GM12878 (cell line): ENCODE measurements around the gene INTS6. TPM values are rescaled to one million over a fixed set of nuclear protein-coding genes. Genes with fewer than 3 reads are reported as not detected.

Experiments
- ATAC-seq: fragments of 200-7000 bp; cut with Tn5 transposase; 3 replicates; pipeline ENCODE4 v1.9.1; 2020; ENCODE audit warnings: mild to moderate bottlenecking, moderate library complexity
- BruUV-seq: library from RNA; stranded (reverse); fragments of 400-500 nt; replicated peaks from 2 replicates; lab custom pipeline; 2021; lab: Mats Ljungman, UMichigan
- CTCF ChIA-PET: fragments of 300-600 bp; sonication (Branson Sonifier 250); formaldehyde crosslinking; extraction: SDS; loops from one replicate; lab custom pipeline; 2021; ENCODE audit warnings: inconsistent platforms; lab: Yijun Ruan, JAX
- POLR2A ChIA-PET: fragments of 350-600 bp; formaldehyde crosslinking; extraction: SDS; loops from one replicate; lab custom pipeline; 2021; ENCODE audit warnings: inconsistent platforms; lab: Charles Lee
- RAD21 ChIA-PET: fragments of 300-600 bp; sonication (Branson Sonifier 250); formaldehyde crosslinking; loops from one replicate; lab custom pipeline; 2023; ENCODE audit warnings: antibody characterized with exemption; ENCODE audit not compliant: unreplicated experiment; lab: Charles Lee
- SMC1A ChIA-PET: fragments of 300-600 bp; sonication (Branson Sonifier 250); formaldehyde crosslinking; loops from one replicate; lab custom pipeline; 2023; ENCODE audit not compliant: unreplicated experiment, uncharacterized antibody; lab: Charles Lee
- DNase-seq: peaks from one replicate; pipeline ENCODE4 v3.0.0-alpha.2; 2011; ENCODE audit warnings: low read depth, low spot score
- FAIRE-seq: peaks from 3 replicates; lab custom pipeline; 2011; peaks lifted over from hg19 to GRCh38; lab: Jason Lieb, UNC
- H2AFZ ChIP-seq: 2 replicates; pipeline ENCODE4 v1.6.0; 2011; ENCODE audit warnings: low read depth, low read length, control low read depth; ENCODE audit not compliant: control insufficient read depth
- H3K27ac ChIP-seq: 2 replicates; pipeline ENCODE4 v1.5.1; 2011; ENCODE audit warnings: control low read depth; ENCODE audit not compliant: control insufficient read depth, insufficient read depth
- H3K27me3 ChIP-seq, 2 experiments: replicated peaks in 1 of 2; 2 replicates each; pipeline versions ENCODE4 v1.6.0 to v1.6.1; 2011; ENCODE audit warnings: low read length in 1 of 2; ENCODE audit not compliant: control insufficient read depth in 2 of 2, insufficient read depth in 2 of 2
- H3K36me3 ChIP-seq, 2 experiments: 2 replicates each; pipeline ENCODE4 v1.5.1; 2011; ENCODE audit warnings: low read length in 1 of 2; ENCODE audit not compliant: control insufficient read depth in 2 of 2, insufficient read depth in 2 of 2
- H3K4me1 ChIP-seq: 2 replicates; pipeline ENCODE4 v1.6.1; 2011; ENCODE audit warnings: mild to moderate bottlenecking, low read length, moderate library complexity, mixed read lengths; ENCODE audit not compliant: control insufficient read depth, insufficient read depth
- H3K4me2 ChIP-seq: 2 replicates; pipeline ENCODE4 v1.6.0; 2011; ENCODE audit warnings: control low read depth; ENCODE audit not compliant: control insufficient read depth, insufficient read depth
- H3K4me3 ChIP-seq: fragments of 200-600 bp; sonication (generic); 2 replicates; pipeline ENCODE4 v1.5.1; 2016
- H3K79me2 ChIP-seq: 2 replicates; pipeline ENCODE4 v1.6.0; 2011; ENCODE audit warnings: low read length; ENCODE audit not compliant: control insufficient read depth, insufficient read depth
- H3K9ac ChIP-seq: 2 replicates; pipeline ENCODE4 v1.8.0; 2011; ENCODE audit warnings: low read length, control low read depth, mixed read lengths; ENCODE audit not compliant: control insufficient read depth, insufficient read depth
- H3K9me3 ChIP-seq: replicated peaks from 3 replicates; pipeline ENCODE4 v1.5.1; 2011; ENCODE audit warnings: mild to moderate bottlenecking, low read length; ENCODE audit not compliant: control insufficient read depth, insufficient read depth
- H4K20me1 ChIP-seq: 2 replicates; pipeline ENCODE4 v1.6.0; 2011; ENCODE audit not compliant: control insufficient read depth, insufficient read depth
- BMI1 ChIP-seq: fragments of 450-650 bp; IDR thresholded peaks from 2 replicates; pipeline ENCODE4 v1.6.1; 2016; ENCODE audit warnings: mild to moderate bottlenecking, moderate library complexity, borderline replicate concordance
- CBX3 ChIP-seq: fragments of 200-600 bp; sonication (generic); IDR thresholded peaks from 2 replicates; pipeline ENCODE4 v1.6.1; 2016; ENCODE audit warnings: low read depth, borderline replicate concordance
- EED ChIP-seq: sonication (generic); IDR thresholded peaks from 2 replicates; pipeline ENCODE4 v1.6.1; 2016; ENCODE audit warnings: antibody characterized with exemption, low read depth
- LARP7 ChIP-seq: fragments of 450-650 bp; IDR thresholded peaks from 2 replicates; pipeline ENCODE4 v1.6.1; 2017; ENCODE audit warnings: mild to moderate bottlenecking
- MAX ChIP-seq: IDR thresholded peaks from 2 replicates; pipeline ENCODE4 v1.6.1; 2012; ENCODE audit warnings: low read depth, low read length, improper control_type of control experiment
- MTA2 ChIP-seq: fragments of 450-650 bp; IDR thresholded peaks from 2 replicates; pipeline ENCODE4 v1.6.1; 2016; ENCODE audit warnings: low read depth, mild to moderate bottlenecking, moderate library complexity
- MXI1 ChIP-seq: fragments of 150-350 bp; IDR thresholded peaks from 2 replicates; pipeline ENCODE4 v1.6.1; 2011; ENCODE audit warnings: low read depth, mild to moderate bottlenecking, inconsistent platforms, low read length, improper control_type of control experiment
- NFYA ChIP-seq: IDR thresholded peaks from 2 replicates; pipeline ENCODE4 v1.6.1; 2011; ENCODE audit warnings: low read depth, mild to moderate bottlenecking, low read length, improper control_type of control experiment, borderline replicate concordance
- NR2C1 ChIP-seq: fragments of 450-650 bp; IDR thresholded peaks from 2 replicates; pipeline ENCODE4 v1.6.1; 2017; ENCODE audit warnings: antibody characterized with exemption, mild to moderate bottlenecking, moderate library complexity
- RB1 ChIP-seq: fragments of 450-650 bp; formaldehyde crosslinking; IDR thresholded peaks from 2 replicates; pipeline ENCODE4 v1.6.1; 2017; ENCODE audit warnings: mild to moderate bottlenecking, borderline replicate concordance
- SIN3A ChIP-seq: IDR thresholded peaks from 2 replicates; pipeline ENCODE4 v1.6.1; 2012; ENCODE audit warnings: low read depth, low read length, improper control_type of control experiment
- SMAD1 ChIP-seq: fragments of 450-650 bp; IDR thresholded peaks from 2 replicates; pipeline ENCODE4 v1.6.1; 2018; ENCODE audit warnings: mild to moderate bottlenecking, low read depth; ENCODE audit not compliant: partially characterized antibody
- TCF3 ChIP-seq: IDR thresholded peaks from 2 replicates; pipeline ENCODE4 v1.6.1; 2012; ENCODE audit warnings: low read depth, mild to moderate bottlenecking, low read length, borderline replicate concordance; ENCODE audit not compliant: insufficient read depth
- ZNF24 ChIP-seq: fragments of 450-650 bp; IDR thresholded peaks from 2 replicates; pipeline ENCODE4 v1.6.1; 2017; ENCODE audit warnings: antibody characterized with exemption, mild to moderate bottlenecking
- ZNF274 ChIP-seq: IDR thresholded peaks from one replicate; pipeline ENCODE4 v1.8.0; 2011; ENCODE audit not compliant: insufficient read length, insufficient read depth
- WGBS: methylation state at CpG from one replicate; pipeline ENCODE4 v1.1.6; 2016; ENCODE audit warnings: low lambda C conversion rate; ENCODE audit not compliant: insufficient replicate concordance, insufficient coverage; ENCODE audit errors: missing lambda C conversion rate; 5-methylcytosine and 5-hydroxymethylcytosine counted together
- in situ Hi-C: fragments of 300-500 bp; cut with MboI; formaldehyde crosslinking; loops from 9 replicates; pipeline ENCODE4 v1.14.3; 2018; ENCODE audit warnings: mixed read lengths
- intact Hi-C: fragments of 100-400 bp; cut with micrococcal nuclease; formaldehyde crosslinking; loops from one replicate; pipeline ENCODE4 v1.14.2; 2022; ENCODE audit not compliant: unreplicated experiment
- microRNA-seq: library from miRNA; unstranded; fragments of <30 nt; microRNA quantifications from one replicate; pipeline ENCODE4, GENCODE V29; 2018
- polyA plus RNA-seq, 11 experiments: library from polyadenylated mRNA; depleted of rRNA in 4 of 11; unstranded in 6 of 11; stranded (reverse) in 5 of 11; fragments of >200 nt; fragmentation: Nextera tagmentation in 4 of 11; fragmentation: Illumina TruSeq in 1 of 11; extraction: Ambion mirVana in 4 of 11; extraction: Trizol in 1 of 11; gene quantifications; 1 replicate in 1 of 11; 2 replicates in 10 of 11; pipeline versions ENCODE4 v1.2.1 to v1.2.3, GENCODE V29; 2011 to 2016; ENCODE audit warnings: inconsistent platforms in 2 of 11, missing spikeins in 2 of 11, low read depth in 1 of 11
- small RNA-seq: library from RNA; depleted of rRNA; stranded (forward); fragments of <200 nt; gene quantifications from one replicate; pipeline ENCODE3, GENCODE V24; 2014
- total RNA-seq, 4 experiments: library from RNA; depleted of rRNA in 3 of 4; stranded (reverse); fragments of >200 nt in 3 of 4; fragmentation: Illumina TruSeq in 1 of 4; extraction: Trizol in 1 of 4; gene quantifications; 2 replicates each; pipeline versions ENCODE4 v1.2.1 to v1.2.3, GENCODE V29; 2013 to 2021
- TF ChIP-seq, protein P1 (sequence below): IDR thresholded peaks from 2 replicates; pipeline ENCODE4 v1.6.1; 2011; ENCODE audit warnings: mild to moderate bottlenecking, low read depth, low read length, moderate library complexity; ENCODE audit not compliant: insufficient replicate concordance

The INTS6 gene
- total and polyA plus RNA-seq, 10 of the 15 experiments (the other 5 are each of a cell fraction or from before 2014, with no cell fraction given): 7.2 to 57.7 (median 30.9) TPM

- no TSS peak for BruUV-seq
- no peak for TF ChIP-seq LARP7
- no peak for TF ChIP-seq ZNF24
- TF ChIP-seq SMAD1: no peak
- no peak for TF ChIP-seq EED
- TF ChIP-seq NFYA: no peak
- TF ChIP-seq RB1: no peak
- TF ChIP-seq, protein P1, sequence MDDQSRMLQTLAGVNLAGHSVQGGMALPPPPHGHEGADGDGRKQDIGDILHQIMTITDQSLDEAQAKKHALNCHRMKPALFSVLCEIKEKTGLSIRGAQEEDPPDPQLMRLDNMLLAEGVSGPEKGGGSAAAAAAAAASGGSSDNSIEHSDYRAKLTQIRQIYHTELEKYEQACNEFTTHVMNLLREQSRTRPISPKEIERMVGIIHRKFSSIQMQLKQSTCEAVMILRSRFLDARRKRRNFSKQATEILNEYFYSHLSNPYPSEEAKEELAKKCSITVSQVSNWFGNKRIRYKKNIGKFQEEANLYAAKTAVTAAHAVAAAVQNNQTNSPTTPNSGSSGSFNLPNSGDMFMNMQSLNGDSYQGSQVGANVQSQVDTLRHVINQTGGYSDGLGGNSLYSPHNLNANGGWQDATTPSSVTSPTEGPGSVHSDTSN: no peak
- no peak for TF ChIP-seq MAX
- no peak for TF ChIP-seq MTA2
- TF ChIP-seq CBX3: no peak
- no peak for TF ChIP-seq ZNF274
- TF ChIP-seq NR2C1: no peak
- TF ChIP-seq TCF3: no peak
- no peak for TF ChIP-seq MXI1
- TF ChIP-seq SIN3A: no peak
- no peak for TF ChIP-seq BMI1
- Histone ChIP-seq H2AFZ (no peak overlapping the region), H3K4me3 (no peak overlapping the region), H3K36me3 (no peaks in the 10 kb centered on the region), H3K79me2 (no peaks in the 10 kb centered on the region), H3K4me1 (no peaks in the 10 kb centered on the region), H3K4me2 (no peak overlapping the region), H4K20me1 (no peaks in the 10 kb centered on the region), H3K9me3 (no peaks in the 10 kb centered on the region), H3K27ac (no peak overlapping the region), H3K27me3 (peaks cover 0 to 3% of the 10 kb centered on the region in 2 experiments; a peak in 2 of 4 replicates), H3K9ac (no peak overlapping the region)
- no peak for FAIRE-seq
- RAD21 ChIA-PET: no interaction called here
- DNase-seq: no peak
- SMC1A ChIA-PET: interaction anchor here (1.3 to 1.7 kb wide), 2 partner anchors 10 to 486 kb away, joined by 3 to 4 read pairs; no protein-coding TSS in a partner anchor
- POLR2A ChIA-PET: interaction anchor here (0.6 kb wide), 1 partner anchor 1524 kb away, joined by 5 read pairs; no protein-coding TSS in a partner anchor
- in situ Hi-C loops: no loop called here
- WGBS: 46% methylated on average over 5 of the region's 5 CpGs
- CTCF ChIA-PET: interaction anchor here (0.5 to 7.2 kb wide), 5 partner anchors 17 to 1093 kb away, joined by 3 to 32 read pairs (median 3); no protein-coding TSS in a partner anchor
- intact Hi-C loops: no loop called here
- no peak for ATAC-seq
Measured at GRCh38 chr13:51311957-51312520, 140.8 kb downstream of the INTS6 start.

Small RNA genes within 50 kb of the gene (microRNA-seq; reads per million reads assigned to microRNA genes)
- not detected for gene MIR5693

Small RNA genes within 50 kb of the gene (small RNA-seq; reads per million reads assigned to genes)
- gene MIR5693: not detected
- gene RN7SL320P: not detected
- gene SNRPGP11: not detected

Other genes with a start within 250 kb of the INTS6 start
- not detected in 2 replicates for gene FAM124A, start 230.6 kb downstream of the INTS6 start, total RNA-seq (2014; rRNA removed)
- not detected in 2 replicates for gene FAM124A, start 230.6 kb downstream of the INTS6 start, total RNA-seq (2014; rRNA removed; fragmentation: Illumina TruSeq; extraction: Trizol)
- gene FAM124A, start 230.6 kb downstream of the INTS6 start, total RNA-seq (2021): not detected in 2 replicates
- not detected in 2 replicates for gene FAM124A, start 230.6 kb downstream of the INTS6 start, polyA plus RNA-seq (2011; rRNA removed)
- not detected in 2 replicates for gene FAM124A, start 230.6 kb downstream of the INTS6 start, polyA plus RNA-seq (2014; fragmentation: Illumina TruSeq; extraction: Trizol)
- gene FAM124A, start 230.6 kb downstream of the INTS6 start, polyA plus RNA-seq (2014; fragmentation: Nextera tagmentation; extraction: Ambion mirVana): not detected
- gene FAM124A, start 230.6 kb downstream of the INTS6 start, polyA plus RNA-seq (2014; rRNA removed): not detected in 2 replicates
- gene FAM124A, start 230.6 kb downstream of the INTS6 start, polyA plus RNA-seq (2016; fragmentation: Nextera tagmentation; extraction: Ambion mirVana): not detected
- not detected in 2 replicates for gene SERPINE3, start 113.3 kb downstream of the INTS6 start, total RNA-seq (2014; rRNA removed)
- gene SERPINE3, start 113.3 kb downstream of the INTS6 start, total RNA-seq (2014; rRNA removed; fragmentation: Illumina TruSeq; extraction: Trizol): not detected in 2 replicates
- gene SERPINE3, start 113.3 kb downstream of the INTS6 start, total RNA-seq (2021): not detected in 2 replicates
- not detected in 2 replicates for gene SERPINE3, start 113.3 kb downstream of the INTS6 start, polyA plus RNA-seq (2011; rRNA removed)
- gene SERPINE3, start 113.3 kb downstream of the INTS6 start, polyA plus RNA-seq (2014; fragmentation: Illumina TruSeq; extraction: Trizol): not detected in 2 replicates
- not detected for gene SERPINE3, start 113.3 kb downstream of the INTS6 start, polyA plus RNA-seq (2014; fragmentation: Nextera tagmentation; extraction: Ambion mirVana)
- gene SERPINE3, start 113.3 kb downstream of the INTS6 start, polyA plus RNA-seq (2014; rRNA removed): not detected in 2 replicates
- gene SERPINE3, start 113.3 kb downstream of the INTS6 start, polyA plus RNA-seq (2016; fragmentation: Nextera tagmentation; extraction: Ambion mirVana): under 1 TPM in 1 of 2 experiments, not detected in 1; 0.19 TPM
- gene WDFY2, start 131.4 kb upstream of the INTS6 start, total RNA-seq (2014; rRNA removed): 7.5 TPM in 2 replicates
- gene WDFY2, start 131.4 kb upstream of the INTS6 start, total RNA-seq (2014; rRNA removed; fragmentation: Illumina TruSeq; extraction: Trizol): 8.5 and 8.9 TPM in 2 replicates
- 11.0 and 13.0 TPM in 2 replicates for gene WDFY2, start 131.4 kb upstream of the INTS6 start, total RNA-seq (2021)
- 4.6 and 6.5 TPM in 2 replicates for gene WDFY2, start 131.4 kb upstream of the INTS6 start, polyA plus RNA-seq (2011; rRNA removed)
- 7.8 and 9.9 TPM in 2 replicates for gene WDFY2, start 131.4 kb upstream of the INTS6 start, polyA plus RNA-seq (2014; fragmentation: Illumina TruSeq; extraction: Trizol)
- gene WDFY2, start 131.4 kb upstream of the INTS6 start, polyA plus RNA-seq (2014; fragmentation: Nextera tagmentation; extraction: Ambion mirVana): 1 to 10 TPM; 2.1 to 2.7 TPM
- 10.0 and 13.5 TPM in 2 replicates for gene WDFY2, start 131.4 kb upstream of the INTS6 start, polyA plus RNA-seq (2014; rRNA removed)
- 10 to 100 TPM in 1 of 2 experiments, 1 to 10 TPM in 1; 8.5 to 10.4 TPM for gene WDFY2, start 131.4 kb upstream of the INTS6 start, polyA plus RNA-seq (2016; fragmentation: Nextera tagmentation; extraction: Ambion mirVana)